ENCODE data around the gene AFF3.

DNA sequence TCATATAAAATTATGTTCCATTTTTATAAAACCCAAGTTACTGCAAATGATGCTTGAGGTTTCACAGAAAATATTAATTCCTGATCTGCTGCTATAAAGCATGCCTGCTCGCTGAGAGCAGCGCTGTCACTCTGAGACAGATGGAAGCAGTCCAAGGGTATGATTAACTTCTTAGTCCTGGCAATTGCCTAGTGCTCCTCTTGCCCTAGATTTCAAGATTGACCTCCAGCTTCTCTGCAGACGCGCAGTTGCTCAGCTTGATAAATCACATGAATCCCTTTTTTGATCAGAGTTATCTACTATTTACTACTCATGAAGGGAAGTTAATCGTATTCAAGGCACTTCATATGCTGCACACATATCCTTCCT is 498.0 kb downstream of the AFF3 start:
- TF ChIP-seq, protein P1, sequence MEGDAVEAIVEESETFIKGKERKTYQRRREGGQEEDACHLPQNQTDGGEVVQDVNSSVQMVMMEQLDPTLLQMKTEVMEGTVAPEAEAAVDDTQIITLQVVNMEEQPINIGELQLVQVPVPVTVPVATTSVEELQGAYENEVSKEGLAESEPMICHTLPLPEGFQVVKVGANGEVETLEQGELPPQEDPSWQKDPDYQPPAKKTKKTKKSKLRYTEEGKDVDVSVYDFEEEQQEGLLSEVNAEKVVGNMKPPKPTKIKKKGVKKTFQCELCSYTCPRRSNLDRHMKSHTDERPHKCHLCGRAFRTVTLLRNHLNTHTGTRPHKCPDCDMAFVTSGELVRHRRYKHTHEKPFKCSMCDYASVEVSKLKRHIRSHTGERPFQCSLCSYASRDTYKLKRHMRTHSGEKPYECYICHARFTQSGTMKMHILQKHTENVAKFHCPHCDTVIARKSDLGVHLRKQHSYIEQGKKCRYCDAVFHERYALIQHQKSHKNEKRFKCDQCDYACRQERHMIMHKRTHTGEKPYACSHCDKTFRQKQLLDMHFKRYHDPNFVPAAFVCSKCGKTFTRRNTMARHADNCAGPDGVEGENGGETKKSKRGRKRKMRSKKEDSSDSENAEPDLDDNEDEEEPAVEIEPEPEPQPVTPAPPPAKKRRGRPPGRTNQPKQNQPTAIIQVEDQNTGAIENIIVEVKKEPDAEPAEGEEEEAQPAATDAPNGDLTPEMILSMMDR (IDR thresholded peaks at IDR 0.05) = no peak
- no peak for TF ChIP-seq POLR2A (IDR thresholded peaks at IDR 0.05)
